Activated CD8-positive, alpha-beta memory T cell treated with anti-CD3 and anti-CD28 coated beads for 24 hours (primary cell): ENCODE results near the gene RPP40.
"Not testable (repeated sequence)": the region's sequence is repeated elsewhere in the genome, so short reads cannot be mapped to it uniquely, and the experiment has no call there.

Experiments used
- DNase-seq: peaks from one replicate; pipeline ENCODE4 v3.0.0-alpha.2; 2020

RPP40 gene

GRCh38 chr6:5003604-5004372, at the start of gene RPP40:
TSS of gene RPP40 (minus strand) at chr6:5004037. CDS start at chr6:5004002, 35 bp downstream.
- DNase-seq: peak; percentile 99

GRCh38 chr6:5053038-5053437, 49.2 kb upstream of the RPP40 start:
- no peak for DNase-seq

DNA sequence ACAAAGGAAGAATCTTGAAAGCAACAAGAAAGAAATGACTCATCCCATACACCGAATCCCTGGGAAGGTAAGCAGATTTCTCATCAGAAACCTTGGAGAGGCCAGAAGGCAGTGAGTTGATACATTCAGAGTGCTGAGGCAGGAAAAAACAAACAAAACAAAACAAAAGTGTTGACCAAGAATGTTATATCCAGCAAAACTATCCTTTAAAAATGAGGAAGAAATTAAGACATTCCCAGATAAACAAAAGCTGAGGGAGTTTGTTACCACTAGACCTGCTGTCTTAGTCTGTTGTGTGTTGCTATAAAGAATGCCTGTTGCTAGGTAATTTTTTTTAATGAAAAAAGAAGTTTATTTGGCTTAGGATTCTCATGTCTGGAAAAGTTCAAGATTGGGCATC, 47.6 kb upstream of the RPP40 start:
- DNase-seq: no peak

- DNase-seq: no peak
Observed at GRCh38 chr6:5050009-5050408, 46.2 kb upstream of the RPP40 start.

- DNase-seq: no peak
Observed at GRCh38 chr6:5046430-5046829, 42.6 kb upstream of the RPP40 start.

- no peak for DNase-seq
Observed at GRCh38 chr6:5045416-5045815, 41.6 kb upstream of the RPP40 start.

GRCh38 chr6:5044866-5045265, 41.0 kb upstream of the RPP40 start:
- DNase-seq: no peak

DNA sequence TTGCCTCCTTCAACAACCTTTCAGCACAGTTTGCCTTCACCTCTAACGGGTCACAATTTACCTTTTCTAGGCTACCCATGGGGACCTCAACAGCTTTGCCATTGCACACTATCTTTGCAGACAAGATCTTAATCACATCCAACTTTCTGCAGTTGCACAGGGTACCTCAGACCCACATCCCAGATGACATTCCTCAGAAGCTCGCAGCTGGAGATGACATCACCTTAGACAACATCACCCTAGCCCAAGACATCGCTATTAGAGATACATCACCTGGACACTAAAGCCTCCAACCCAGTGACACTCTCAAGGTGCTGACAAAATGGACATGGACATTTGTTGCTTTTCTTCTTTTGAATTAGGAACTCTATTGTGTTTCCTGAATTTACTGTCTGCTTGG, 38.6 kb upstream of the RPP40 start:
- no peak for DNase-seq

GRCh38 chr6:5041955-5042354, 38.1 kb upstream of the RPP40 start:
- no peak for DNase-seq

DNA sequence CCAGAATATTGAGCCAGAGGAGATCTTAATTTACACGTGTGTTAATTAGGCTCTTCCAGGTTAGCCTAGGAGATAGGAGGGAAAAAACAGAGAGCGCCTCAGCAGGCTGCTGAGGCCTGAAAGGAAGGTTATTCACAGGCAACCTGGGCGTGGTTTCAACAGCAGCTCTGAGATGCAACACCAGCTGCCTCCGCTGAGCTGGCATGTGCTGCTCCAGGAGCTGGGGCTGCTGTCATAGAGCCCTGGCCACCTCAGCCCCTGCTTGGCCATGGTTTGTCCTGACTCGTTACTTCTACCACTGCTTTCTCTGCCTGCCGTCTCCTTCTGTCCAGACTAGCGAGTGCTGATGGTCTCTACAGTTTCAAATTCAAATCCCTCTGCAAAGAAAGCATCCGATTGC, 32.4 kb upstream of the RPP40 start:
- DNase-seq: no peak

DNA sequence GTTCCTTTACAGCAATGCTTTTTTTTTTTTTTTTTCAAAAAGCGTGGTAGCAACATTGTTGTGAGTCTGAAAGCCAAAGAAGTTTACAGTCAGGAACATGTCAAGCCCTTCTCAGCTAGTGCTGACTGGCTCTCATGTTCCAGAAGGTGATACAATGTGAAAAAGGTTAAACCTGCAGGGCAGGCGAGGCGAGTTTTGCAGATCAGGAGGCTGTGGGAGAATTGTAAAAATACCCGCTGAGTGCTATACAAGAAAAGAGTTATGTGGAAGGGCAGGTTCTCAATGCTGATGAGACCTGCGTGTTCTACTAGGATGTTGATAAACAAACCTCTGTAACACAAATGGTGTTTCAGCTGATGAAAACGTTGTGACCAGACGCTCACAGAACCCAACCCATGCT, 30.9 kb upstream of the RPP40 start:
- DNase-seq: no peak

DNA sequence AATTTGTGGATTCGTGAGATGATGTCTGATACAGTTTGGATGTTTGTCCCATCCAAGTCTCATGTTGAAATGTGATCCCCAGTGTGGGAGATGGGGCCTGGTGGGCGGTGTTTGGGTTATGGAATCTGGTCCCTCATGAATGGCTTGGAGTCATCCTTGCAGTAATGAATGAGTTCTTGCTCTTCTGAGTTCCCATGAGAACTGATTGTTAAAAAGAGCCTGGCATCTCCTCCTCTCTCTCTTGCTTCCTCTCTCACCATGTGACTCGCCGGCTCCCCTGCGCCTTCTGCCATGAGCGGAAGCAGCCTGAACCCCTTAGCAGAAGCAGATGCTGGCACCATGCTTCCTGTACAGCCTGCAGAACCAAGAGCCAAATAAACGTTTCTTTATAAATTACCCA, 30.5 kb upstream of the RPP40 start:
- no peak for DNase-seq

DNA sequence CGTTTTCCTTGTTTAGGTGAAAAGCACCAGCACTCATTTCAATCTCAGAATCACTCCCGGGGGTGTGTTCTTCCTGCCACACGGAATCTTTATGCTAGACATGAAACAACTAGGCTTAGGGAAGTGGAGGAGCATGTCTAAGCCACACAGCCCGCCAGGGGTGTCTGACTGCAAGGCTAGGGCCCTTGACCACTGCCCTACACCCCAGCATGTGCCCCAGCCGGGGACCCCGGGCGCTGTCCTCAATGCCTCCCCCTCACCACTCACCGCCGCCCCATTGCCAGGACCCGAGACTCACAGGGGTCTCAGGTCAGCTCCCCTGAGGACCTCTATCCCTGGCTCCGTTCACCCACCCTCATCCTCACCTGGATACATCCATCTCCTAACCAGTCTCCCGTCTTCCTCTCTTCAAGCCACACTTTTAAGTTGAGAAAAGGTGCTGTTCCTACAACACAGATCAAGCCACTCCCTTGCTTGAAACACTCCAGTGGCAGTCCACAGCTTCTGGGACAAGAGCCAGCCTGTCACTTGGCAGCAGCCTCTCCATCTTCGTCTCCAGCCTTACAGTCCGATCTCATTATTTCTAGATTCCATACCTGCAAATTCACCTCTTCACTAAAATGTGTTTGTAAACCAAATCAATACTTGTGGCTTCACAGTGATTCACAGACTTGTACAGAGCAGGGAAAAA, 29.5 kb upstream of the RPP40 start:
- not testable (repeated sequence) for DNase-seq

DNA sequence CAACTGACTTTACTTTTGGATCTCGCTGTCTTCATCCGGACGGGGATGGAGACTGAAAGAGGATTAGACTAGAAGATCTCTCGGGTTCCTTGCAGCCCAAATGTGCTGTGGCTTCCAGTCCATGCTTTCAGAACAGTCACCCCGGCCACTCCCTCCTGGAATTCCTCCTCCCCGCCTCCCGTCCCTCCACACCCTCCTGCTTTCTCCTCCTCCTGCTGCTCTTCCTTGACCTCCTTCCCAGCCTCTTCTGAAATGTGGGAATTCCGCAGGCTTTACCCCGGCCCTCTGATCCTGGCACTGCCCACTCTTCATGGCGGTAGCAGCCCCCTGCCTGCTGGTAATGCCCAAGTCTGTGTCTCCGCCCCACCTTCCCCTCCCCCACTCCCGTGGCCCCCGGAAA, 28.9 kb upstream of the RPP40 start:
- not testable (repeated sequence) for DNase-seq

DNA sequence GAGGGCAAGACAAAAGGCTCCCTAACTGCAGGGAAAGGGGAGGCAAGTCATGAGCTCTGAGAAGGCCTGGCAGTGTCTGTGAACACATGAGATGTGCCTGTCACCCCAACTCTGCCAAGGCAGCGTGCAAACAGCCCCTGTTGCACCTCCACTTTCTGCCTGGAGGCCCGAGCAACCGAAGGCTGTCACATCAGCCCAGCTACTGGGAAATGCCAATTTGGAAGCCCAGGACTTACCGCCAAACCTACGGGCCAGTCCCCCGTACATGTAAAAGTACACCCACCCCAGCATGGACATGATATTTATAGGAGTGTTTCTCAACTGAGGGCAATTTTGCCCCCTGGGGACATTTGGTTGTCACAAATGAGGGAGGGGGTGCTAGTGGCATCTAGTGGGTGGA, 27.3 kb upstream of the RPP40 start:
- peak; percentile 58 for DNase-seq

GRCh38 chr6:5030596-5031136, 26.8 kb upstream of the RPP40 start:
- peak; percentile 87 for DNase-seq

DNA sequence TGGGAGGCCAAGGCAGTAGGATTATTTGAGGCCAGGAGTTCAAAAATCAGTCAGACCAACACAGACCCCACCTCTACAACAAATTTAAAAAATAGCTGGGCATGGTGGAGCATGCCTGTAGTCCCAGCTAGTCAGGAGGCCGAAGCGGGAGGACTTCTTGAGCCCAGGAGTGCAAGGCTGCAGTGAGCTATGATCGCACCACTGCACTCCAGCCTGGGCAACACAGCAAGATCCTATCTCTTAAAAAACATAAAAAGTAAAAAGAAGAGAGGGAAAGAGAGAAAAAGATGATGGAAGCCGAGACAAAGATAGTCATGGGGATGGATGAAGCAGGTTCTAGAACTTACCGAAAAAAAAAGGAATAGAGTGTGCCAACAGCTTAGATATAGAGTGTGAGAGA, 25.8 kb upstream of the RPP40 start:
- no peak for DNase-seq

DNA sequence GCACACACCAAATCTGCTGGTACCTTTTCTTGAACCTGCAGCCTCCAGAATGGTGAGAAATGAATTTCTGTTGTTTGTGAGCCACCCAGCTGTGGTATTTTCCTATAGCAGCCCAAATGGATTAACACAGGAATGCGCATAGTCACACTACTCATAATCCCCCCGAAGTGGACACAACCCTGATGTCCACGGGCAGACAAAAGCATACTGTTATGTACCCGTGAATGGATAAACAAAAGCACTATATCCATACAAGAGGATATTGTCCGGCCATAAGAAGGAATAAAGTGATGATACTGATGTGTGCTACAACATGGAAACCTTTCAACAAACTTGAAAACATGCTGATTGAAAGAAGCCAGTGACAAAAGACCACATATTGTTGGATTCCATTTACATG, 25.1 kb upstream of the RPP40 start:
- DNase-seq: no peak

DNA sequence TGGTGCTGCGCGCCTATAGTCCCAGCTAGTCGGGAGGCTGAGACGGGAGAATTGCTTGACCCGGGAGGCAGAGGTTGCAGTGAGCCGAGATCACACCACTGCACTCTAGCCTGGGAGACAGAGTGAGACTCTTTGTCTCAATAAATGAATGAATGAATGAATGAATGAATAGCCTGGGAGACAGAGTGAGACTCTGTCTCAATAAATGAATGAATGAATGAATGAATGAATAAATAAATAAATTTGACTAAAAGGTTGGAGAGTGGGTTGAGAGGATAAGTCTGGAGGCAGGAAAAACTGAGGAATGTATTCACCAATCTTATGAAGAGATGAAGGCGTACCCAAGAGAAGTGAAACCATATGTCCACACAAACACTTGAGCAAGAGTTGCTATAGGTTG, 24.5 kb upstream of the RPP40 start:
- no peak for DNase-seq

DNA sequence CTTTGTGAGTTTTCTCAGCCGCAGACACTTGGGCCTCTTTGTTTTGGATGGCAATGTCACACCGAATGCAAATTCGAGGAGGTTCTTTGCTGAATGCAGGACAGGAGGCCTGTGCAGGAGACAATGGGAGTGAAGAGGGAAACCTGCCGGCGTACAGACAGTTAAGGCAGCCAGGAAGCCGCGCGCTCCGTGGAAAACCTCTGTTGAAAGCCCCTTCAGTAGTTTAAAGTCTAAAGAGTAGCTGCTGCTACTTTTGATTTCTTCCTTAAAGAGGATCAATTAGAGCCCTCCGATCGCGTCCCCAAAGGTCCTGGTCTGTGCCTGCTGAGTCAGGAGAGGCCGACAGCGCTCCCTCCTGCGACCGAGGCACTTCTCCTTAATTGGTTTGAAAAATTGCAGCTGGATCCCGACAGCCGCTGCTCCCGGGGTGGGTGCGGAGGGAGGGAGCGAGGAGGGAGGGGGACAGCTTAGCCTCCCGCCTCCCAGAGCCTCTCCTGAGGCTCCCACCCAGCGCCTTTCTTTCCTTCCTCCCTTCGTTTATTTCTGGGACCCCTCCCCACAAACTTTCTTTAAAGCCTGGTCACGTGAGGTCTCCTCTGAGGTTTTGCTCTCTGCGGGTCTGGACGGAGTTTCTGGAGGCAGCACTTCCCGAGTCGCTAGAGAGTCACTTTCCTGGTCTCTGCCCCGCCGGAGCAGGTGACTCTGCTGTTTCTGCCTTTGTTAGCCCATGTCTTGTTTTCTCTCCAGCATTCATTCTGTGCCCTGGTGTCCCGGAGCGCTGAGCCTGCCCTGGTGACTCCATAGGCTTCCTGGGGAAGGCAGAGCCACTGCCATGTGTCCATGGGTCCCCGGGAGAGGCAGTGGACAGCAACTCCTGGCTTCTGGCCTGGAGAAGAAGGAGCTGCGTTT, 22.3 kb upstream of the RPP40 start:
- no peak for DNase-seq

GRCh38 chr6:5023923-5024322, 20.1 kb upstream of the RPP40 start:
- no peak for DNase-seq

GRCh38 chr6:5020142-5020541, 16.3 kb upstream of the RPP40 start:
- peak; percentile 37 for DNase-seq

DNA sequence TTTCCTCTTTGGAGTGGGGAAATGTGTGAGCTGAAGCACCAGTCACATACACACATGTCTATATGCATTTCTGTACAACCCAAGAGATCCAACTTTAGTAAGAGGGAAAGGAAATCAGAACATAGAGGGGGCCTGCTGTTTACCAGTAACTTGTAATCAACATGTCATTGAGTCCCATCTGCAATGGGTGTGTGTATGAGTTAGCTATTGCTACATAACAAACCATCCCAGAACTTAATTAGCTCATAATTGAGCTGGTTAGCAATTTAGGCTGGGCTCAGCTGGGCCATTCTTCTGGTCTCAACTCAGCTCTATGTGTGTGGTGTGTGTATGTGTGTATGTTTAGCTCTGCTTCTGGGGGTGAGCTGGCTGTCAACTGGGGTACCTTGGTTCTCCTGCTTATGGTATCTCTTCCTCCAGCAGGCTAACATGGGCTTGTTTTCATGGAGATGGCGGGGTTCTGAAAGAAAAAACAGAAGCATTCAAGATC, 10.3 kb upstream of the RPP40 start:
- no peak for DNase-seq
